H1 (cell line): ENCODE data around the gene ZNF608. TPM values are rescaled to one million over a fixed set of nuclear protein-coding genes. Genes with fewer than 3 reads are reported as not detected.

Experiments
- EZH2 ChIP-seq: fragments of 200-600 bp; sonication (generic); IDR thresholded peaks from 2 replicates; pipeline ENCODE4 v1.7.1; 2012; ENCODE audit warnings: low read depth, mild to moderate bottlenecking, moderate library complexity, low read length, inconsistent platforms; ENCODE audit not compliant: severe bottlenecking
- FOSL1 ChIP-seq: IDR thresholded peaks from 2 replicates; pipeline ENCODE4 v1.6.1; 2011; ENCODE audit warnings: mild to moderate bottlenecking, low read depth, low read length, moderate library complexity; ENCODE audit not compliant: insufficient read depth
- MAFK ChIP-seq: IDR thresholded peaks from 2 replicates; pipeline ENCODE4 v1.6.1; 2012; ENCODE audit warnings: low read depth, mild to moderate bottlenecking, improper control_type of control experiment, low read length
- POU5F1 ChIP-seq: IDR thresholded peaks from 2 replicates; pipeline ENCODE4 v1.6.1; 2011; ENCODE audit warnings: low read depth, mild to moderate bottlenecking, low read length, moderate library complexity
- SP4 ChIP-seq: IDR thresholded peaks from 2 replicates; pipeline ENCODE4 v1.6.1; 2012; ENCODE audit warnings: low read length, inconsistent platforms
- polyA plus RNA-seq, 7 experiments: library from polyadenylated mRNA; depleted of rRNA in 3 of 7; stranded (reverse) in 5 of 7; unstranded in 2 of 7; fragments of >200 nt in 5 of 7; fragments of 200-250 nt in 2 of 7; gene quantifications; 1 replicate in 5 of 7; 2 replicates in 1 of 7; 4 replicates in 1 of 7; pipeline versions ENCODE4 v1.2.1 to v1.2.3, GENCODE V29; 2011 to 2013; ENCODE audit warnings: missing spikeins in 2 of 7, mixed read lengths in 2 of 7
- total RNA-seq: library from RNA; stranded (reverse); fragmentation: NEBNext Ultra II Directional; extraction: Animal tissue kit (Norgen Biotek cat#: 25700); gene quantifications from 2 replicates; pipeline ENCODE4 v1.2.1, GENCODE V29; 2021
- TF ChIP-seq, protein P1 (sequence below): fragments of 300-600 bp; sonication (generic); IDR thresholded peaks from 2 replicates; pipeline ENCODE4 v1.7.1; 2012; ENCODE audit warnings: low read length, moderate library complexity, mild to moderate bottlenecking, inconsistent platforms; ENCODE audit not compliant: insufficient replicate concordance
- TF ChIP-seq, protein P2 (sequence below): IDR thresholded peaks from 2 replicates; pipeline ENCODE4 v1.6.1; 2012; ENCODE audit warnings: inconsistent platforms

ZNF608 gene
- total and polyA plus RNA-seq, 2 of the 8 experiments (the other 6 are each of a cell fraction or from before 2014, with no cell fraction given), result 17.2 to 40.8 TPM

DNA sequence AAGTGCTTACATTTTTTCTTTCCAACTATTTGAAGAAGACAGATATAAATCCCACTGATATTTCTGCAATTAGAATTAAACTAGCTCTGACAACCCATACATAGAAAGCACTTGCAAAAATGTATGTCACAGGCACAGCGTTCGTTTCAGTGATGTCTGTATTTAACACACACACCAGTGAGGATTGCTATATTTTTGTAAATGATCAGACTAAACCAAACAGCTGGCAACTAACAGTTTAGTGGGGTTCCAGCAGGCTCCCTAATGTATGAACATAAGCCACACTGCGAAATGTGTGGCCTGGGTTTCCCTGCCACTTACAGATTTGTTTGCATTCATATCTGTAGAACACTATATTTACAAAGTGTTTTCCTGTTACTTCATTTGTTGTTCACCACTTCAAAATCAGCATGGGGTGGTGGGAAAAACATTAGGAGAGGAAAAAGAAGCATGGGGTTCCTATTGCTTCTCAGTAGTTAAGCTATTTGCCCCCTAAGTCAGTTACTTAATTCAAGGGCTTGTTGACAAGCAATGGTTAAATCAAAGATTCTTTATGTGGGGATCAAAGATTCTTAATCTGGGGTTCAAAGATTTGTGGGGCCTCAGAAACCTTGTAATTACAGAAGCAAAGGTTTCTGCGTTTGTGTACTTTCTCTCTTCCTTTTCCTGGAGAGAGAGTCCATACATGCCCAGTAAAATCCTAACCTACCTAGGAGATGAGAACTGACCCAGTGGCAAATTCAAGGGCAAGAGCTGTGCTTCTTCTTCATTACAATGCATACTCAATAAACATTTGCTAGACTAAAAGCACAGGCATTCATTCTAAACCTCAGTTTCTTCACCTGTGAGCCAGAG lies 27.1 kb downstream of the ZNF608 start (continued):
- TF ChIP-seq, protein P1, sequence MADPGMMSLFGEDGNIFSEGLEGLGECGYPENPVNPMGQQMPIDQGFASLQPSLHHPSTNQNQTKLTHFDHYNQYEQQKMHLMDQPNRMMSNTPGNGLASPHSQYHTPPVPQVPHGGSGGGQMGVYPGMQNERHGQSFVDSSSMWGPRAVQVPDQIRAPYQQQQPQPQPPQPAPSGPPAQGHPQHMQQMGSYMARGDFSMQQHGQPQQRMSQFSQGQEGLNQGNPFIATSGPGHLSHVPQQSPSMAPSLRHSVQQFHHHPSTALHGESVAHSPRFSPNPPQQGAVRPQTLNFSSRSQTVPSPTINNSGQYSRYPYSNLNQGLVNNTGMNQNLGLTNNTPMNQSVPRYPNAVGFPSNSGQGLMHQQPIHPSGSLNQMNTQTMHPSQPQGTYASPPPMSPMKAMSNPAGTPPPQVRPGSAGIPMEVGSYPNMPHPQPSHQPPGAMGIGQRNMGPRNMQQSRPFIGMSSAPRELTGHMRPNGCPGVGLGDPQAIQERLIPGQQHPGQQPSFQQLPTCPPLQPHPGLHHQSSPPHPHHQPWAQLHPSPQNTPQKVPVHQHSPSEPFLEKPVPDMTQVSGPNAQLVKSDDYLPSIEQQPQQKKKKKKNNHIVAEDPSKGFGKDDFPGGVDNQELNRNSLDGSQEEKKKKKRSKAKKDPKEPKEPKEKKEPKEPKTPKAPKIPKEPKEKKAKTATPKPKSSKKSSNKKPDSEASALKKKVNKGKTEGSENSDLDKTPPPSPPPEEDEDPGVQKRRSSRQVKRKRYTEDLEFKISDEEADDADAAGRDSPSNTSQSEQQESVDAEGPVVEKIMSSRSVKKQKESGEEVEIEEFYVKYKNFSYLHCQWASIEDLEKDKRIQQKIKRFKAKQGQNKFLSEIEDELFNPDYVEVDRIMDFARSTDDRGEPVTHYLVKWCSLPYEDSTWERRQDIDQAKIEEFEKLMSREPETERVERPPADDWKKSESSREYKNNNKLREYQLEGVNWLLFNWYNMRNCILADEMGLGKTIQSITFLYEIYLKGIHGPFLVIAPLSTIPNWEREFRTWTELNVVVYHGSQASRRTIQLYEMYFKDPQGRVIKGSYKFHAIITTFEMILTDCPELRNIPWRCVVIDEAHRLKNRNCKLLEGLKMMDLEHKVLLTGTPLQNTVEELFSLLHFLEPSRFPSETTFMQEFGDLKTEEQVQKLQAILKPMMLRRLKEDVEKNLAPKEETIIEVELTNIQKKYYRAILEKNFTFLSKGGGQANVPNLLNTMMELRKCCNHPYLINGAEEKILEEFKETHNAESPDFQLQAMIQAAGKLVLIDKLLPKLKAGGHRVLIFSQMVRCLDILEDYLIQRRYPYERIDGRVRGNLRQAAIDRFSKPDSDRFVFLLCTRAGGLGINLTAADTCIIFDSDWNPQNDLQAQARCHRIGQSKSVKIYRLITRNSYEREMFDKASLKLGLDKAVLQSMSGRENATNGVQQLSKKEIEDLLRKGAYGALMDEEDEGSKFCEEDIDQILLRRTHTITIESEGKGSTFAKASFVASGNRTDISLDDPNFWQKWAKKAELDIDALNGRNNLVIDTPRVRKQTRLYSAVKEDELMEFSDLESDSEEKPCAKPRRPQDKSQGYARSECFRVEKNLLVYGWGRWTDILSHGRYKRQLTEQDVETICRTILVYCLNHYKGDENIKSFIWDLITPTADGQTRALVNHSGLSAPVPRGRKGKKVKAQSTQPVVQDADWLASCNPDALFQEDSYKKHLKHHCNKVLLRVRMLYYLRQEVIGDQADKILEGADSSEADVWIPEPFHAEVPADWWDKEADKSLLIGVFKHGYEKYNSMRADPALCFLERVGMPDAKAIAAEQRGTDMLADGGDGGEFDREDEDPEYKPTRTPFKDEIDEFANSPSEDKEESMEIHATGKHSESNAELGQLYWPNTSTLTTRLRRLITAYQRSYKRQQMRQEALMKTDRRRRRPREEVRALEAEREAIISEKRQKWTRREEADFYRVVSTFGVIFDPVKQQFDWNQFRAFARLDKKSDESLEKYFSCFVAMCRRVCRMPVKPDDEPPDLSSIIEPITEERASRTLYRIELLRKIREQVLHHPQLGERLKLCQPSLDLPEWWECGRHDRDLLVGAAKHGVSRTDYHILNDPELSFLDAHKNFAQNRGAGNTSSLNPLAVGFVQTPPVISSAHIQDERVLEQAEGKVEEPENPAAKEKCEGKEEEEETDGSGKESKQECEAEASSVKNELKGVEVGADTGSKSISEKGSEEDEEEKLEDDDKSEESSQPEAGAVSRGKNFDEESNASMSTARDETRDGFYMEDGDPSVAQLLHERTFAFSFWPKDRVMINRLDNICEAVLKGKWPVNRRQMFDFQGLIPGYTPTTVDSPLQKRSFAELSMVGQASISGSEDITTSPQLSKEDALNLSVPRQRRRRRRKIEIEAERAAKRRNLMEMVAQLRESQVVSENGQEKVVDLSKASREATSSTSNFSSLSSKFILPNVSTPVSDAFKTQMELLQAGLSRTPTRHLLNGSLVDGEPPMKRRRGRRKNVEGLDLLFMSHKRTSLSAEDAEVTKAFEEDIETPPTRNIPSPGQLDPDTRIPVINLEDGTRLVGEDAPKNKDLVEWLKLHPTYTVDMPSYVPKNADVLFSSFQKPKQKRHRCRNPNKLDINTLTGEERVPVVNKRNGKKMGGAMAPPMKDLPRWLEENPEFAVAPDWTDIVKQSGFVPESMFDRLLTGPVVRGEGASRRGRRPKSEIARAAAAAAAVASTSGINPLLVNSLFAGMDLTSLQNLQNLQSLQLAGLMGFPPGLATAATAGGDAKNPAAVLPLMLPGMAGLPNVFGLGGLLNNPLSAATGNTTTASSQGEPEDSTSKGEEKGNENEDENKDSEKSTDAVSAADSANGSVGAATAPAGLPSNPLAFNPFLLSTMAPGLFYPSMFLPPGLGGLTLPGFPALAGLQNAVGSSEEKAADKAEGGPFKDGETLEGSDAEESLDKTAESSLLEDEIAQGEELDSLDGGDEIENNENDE, result no peak
- TF ChIP-seq SP4, result no peak
- no peak for TF ChIP-seq FOSL1
- TF ChIP-seq, protein P2, sequence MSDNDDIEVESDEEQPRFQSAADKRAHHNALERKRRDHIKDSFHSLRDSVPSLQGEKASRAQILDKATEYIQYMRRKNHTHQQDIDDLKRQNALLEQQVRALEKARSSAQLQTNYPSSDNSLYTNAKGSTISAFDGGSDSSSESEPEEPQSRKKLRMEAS, result no peak
- TF ChIP-seq MAFK, result no peak
- TF ChIP-seq EZH2, result no peak
- TF ChIP-seq POU5F1, result no peak
